Heart left ventricle (tissue), 16 donors: ENCODE data around the gene ATP5PD. TPM values are rescaled to one million over a fixed set of nuclear protein-coding genes. Genes with fewer than 3 reads are reported as not detected.
A peak's percentile ranks its signal among the peaks of the same experiment; 100 is the strongest.

Experiments used
- ATAC-seq, 4 donors: fragments of 200-7000 bp; cut with Tn5 transposase; one replicate each; pipeline ENCODE4 v1.9.1; 2020 to 2022; ENCODE audit warnings: moderate library complexity in 4 of 4, mild to moderate bottlenecking in 3 of 4, moderate number of reproducible peaks in 1 of 4
- DNase-seq, 5 donors: peaks; one replicate each; pipeline ENCODE4 v3.0.0-alpha.2; 2020
- H3K27ac ChIP-seq, 12 donors: fragments of 200-600 bp; sonication (generic) in 4 of 12; one replicate each; pipeline versions ENCODE4 v1.5.0 to v1.8.0; 2016 to 2022; ENCODE audit warnings: mild to moderate bottlenecking in 2 of 12
- H3K27me3 ChIP-seq, 9 donors: fragments of 200-600 bp; sonication (generic) in 2 of 9; one replicate each; pipeline versions ENCODE4 v1.5.1 to v1.8.0; 2016 to 2022; ENCODE audit warnings: mild to moderate bottlenecking in 3 of 9
- H3K36me3 ChIP-seq, 9 donors: fragments of 200-600 bp; sonication (generic) in 2 of 9; one replicate each; pipeline versions ENCODE4 v1.5.0 to v1.8.0; 2018 to 2022; ENCODE audit warnings: mild to moderate bottlenecking in 2 of 9
- H3K4me1 ChIP-seq, 12 donors: fragments of 200-600 bp; sonication (generic) in 4 of 12; one replicate each; pipeline versions ENCODE4 v1.5.0 to v1.8.0; 2016 to 2022; ENCODE audit warnings: mild to moderate bottlenecking in 3 of 12
- H3K4me3 ChIP-seq, 12 donors: fragments of 200-600 bp; sonication (generic) in 4 of 12; one replicate each; pipeline versions ENCODE4 v1.5.0 to v1.8.0; 2017 to 2022; ENCODE audit warnings: mild to moderate bottlenecking in 9 of 12, moderate library complexity in 4 of 12
- H3K9me3 ChIP-seq, 12 donors: fragments of 200-600 bp; sonication (generic) in 4 of 12; one replicate each; pipeline versions ENCODE4 v1.5.0 to v1.8.0; 2016 to 2022; ENCODE audit warnings: mild to moderate bottlenecking in 1 of 12
- CTCF ChIP-seq, 12 donors: fragments of 200-600 bp; sonication (generic) in 4 of 12; IDR thresholded peaks; one replicate each; pipeline versions ENCODE4 v1.5.0 to v1.8.0; 2018 to 2022; ENCODE audit warnings: antibody characterized with exemption in 12 of 12, mild to moderate bottlenecking in 5 of 12
- POLR2A ChIP-seq, 2 donors: fragments of 450-650 bp; IDR thresholded peaks; one replicate each; pipeline ENCODE4 v1.6.1; 2017; ENCODE audit warnings: antibody characterized with exemption in 2 of 2, mild to moderate bottlenecking in 2 of 2, moderate library complexity in 2 of 2
- WGBS, 4 donors: extraction: QIAGEN DNeasy Blood & Tissue Kit in 2 of 4; methylation state at CpG; one replicate each; pipeline versions ENCODE4 v1.1.5 to v1.1.7; 2013 to 2018; 5-methylcytosine and 5-hydroxymethylcytosine counted together
- intact Hi-C, 10 donors: fragments of 100-400 bp; cut with DNase I; formaldehyde crosslinking; loops; one replicate each; pipeline versions ENCODE4 v1.11.1 to v1.14.2; 2022
- polyA plus RNA-seq, 2 donors: library from polyadenylated mRNA; stranded (reverse); fragments of 200-250 nt; gene quantifications; one replicate each; pipeline ENCODE4 v1.2.3, GENCODE V29; 2013
- total RNA-seq, 9 donors: library from RNA; depleted of rRNA in 2 of 9; stranded (reverse); fragments of >200 nt in 2 of 9; fragmentation: NEBNext Ultra II Directional in 3 of 9; extraction: Animal tissue kit (Norgen Biotek cat#: 25700) in 3 of 9; gene quantifications; one replicate each; pipeline versions ENCODE4 v1.1.0 to v1.2.4, GENCODE V29; 2016 to 2023
- donor health status: ischemic (EF 13 %, LVEDD 7.1; RV severe dilation, severe dysfunction).
- donor health status: healthy with polysubstance abuse.
- donor health status: DM: no; HTN: yes; CAD: no.
- donor health status: DM: no; HTN: no; CAD: no.
- donor health status: ischemic (EF 25% LVEDD 6.9; RV normal size, moderate dysfunction).
- donor health status: ischemic (EF 25% LVEDD 5.7; RV mildly dilated, moderate dysfunction).
- donor health status: healthy.
- donor health status: DM: yes; HTN: yes; CAD: no.
- donor health status: ischemic (EF 35%, LVEDD 5.7; RV mildly dilated, moderate dysfunction).
- donor health status: nonischemic (EF 11% LVEDD 7.7; RV severe dilation, severe dysfunction).
- donor health status: DM: yes; HTN: yes; CAD: no.
- donor health status: PGD.
- donor health status: ischemic (EF 29% LVEDD 5.4; RV normal size, mild dysfunction).
- donor health status: nonischemic (EF 23%, LVEDD 6.1; RV moderate dilation, normal function).

Gene ATP5PD
- total and polyA plus RNA-seq, 11 donors = 597 to 2,623 (median 875) TPM

GRCh38 chr17:75078284-75079022 lies 31.7 kb upstream of the ATP5PD start:
- H3K4me3 ChIP-seq = peak overlapping the region in 1 of 12 donors; percentile 61
- H3K27me3 ChIP-seq = no peaks in the 10 kb centered on the region
- H3K4me1 ChIP-seq = peaks cover 0 to 39% (median 21%) of the 10 kb centered on the region in 12 donors
- TF ChIP-seq CTCF (IDR thresholded peaks at IDR 0.05) = no peak
- TF ChIP-seq POLR2A (IDR thresholded peaks at IDR 0.05) = no peak
- peak overlapping the region in 11 of 12 donors; percentile 78 to 93 (median 85) for H3K27ac ChIP-seq
- no peaks in the 10 kb centered on the region for H3K36me3 ChIP-seq
- intact Hi-C loops = loop anchor here in 1 of 10 donors (5.0 kb wide), 1 partner anchor 34 kb away; no protein-coding TSS in a partner anchor
- no peak for DNase-seq
- H3K9me3 ChIP-seq = no peaks in the 10 kb centered on the region
- peak in 1 of 4 donors; percentile 12 for ATAC-seq
- WGBS, 4 donors = 71 to 79% (median 77%) methylated on average over 13 to 17 of the region's 17 CpGs

- WGBS, 4 donors = 7 to 21% (median 12%) methylated on average over 16 to 53 of the region's 53 CpGs
- TF ChIP-seq CTCF (IDR thresholded peaks at IDR 0.05) (peak in 11 of 12 donors; percentile 5 to 60 (median 39)), POLR2A (IDR thresholded peaks at IDR 0.05) (no peak)
- Histone ChIP-seq H3K27me3 (no peaks in the 10 kb centered on the region), H3K4me3 (peak overlapping the region; percentile 4 to 64 (median 51)), H3K4me1 (peaks cover 0 to 39% (median 21%) of the 10 kb centered on the region in 12 donors), H3K27ac (peak overlapping the region; percentile 71 to 93 (median 85)), H3K36me3 (no peaks in the 10 kb centered on the region), H3K9me3 (no peaks in the 10 kb centered on the region)
- ATAC-seq (peak; percentile 82 to 92 (median 92)), DNase-seq (peak; percentile 84 to 90 (median 87))
- intact Hi-C loops = loop anchor here in 1 of 10 donors (5.0 kb wide), 1 partner anchor 35 kb away; no protein-coding TSS in a partner anchor
These were observed 30.9 kb upstream of the ATP5PD start for GRCh38 chr17:75077496-75078283.

- intact Hi-C loops = loop anchor here in 1 of 10 donors (5.0 kb wide), 1 partner anchor 35 kb away; no protein-coding TSS in a partner anchor
- no peak for TF ChIP-seq POLR2A (IDR thresholded peaks at IDR 0.05)
- TF ChIP-seq CTCF (IDR thresholded peaks at IDR 0.05) = no peak
These were observed 30.3 kb upstream of the ATP5PD start for GRCh38 chr17:75077072-75077495.

More at GRCh38 chr17:75077072-75077495, 30.3 kb upstream of the ATP5PD start:
- Histone ChIP-seq H3K4me1 (peaks cover 0 to 39% (median 23%) of the 10 kb centered on the region in 12 donors), H3K9me3 (no peaks in the 10 kb centered on the region), H3K27me3 (no peaks in the 10 kb centered on the region), H3K27ac (peak overlapping the region; percentile 71 to 93 (median 85)), H3K36me3 (no peaks in the 10 kb centered on the region), H3K4me3 (peak overlapping the region; percentile 4 to 64 (median 51))
- WGBS, 4 donors = 28 to 100% (median 32%) methylated on average over 1 to 30 of the region's 30 CpGs
- no peak for DNase-seq
- no peak for ATAC-seq
